HG03354 (cell line): ENCODE data around the gene BSND.

Experiments
- ATAC-seq: cut with Tn5 transposase; IDR thresholded peaks from one replicate; pipeline ENCODE4 v1.9.1; 2021; ENCODE audit warnings: mild to moderate bottlenecking; ENCODE audit not compliant: unreplicated experiment, poor library complexity, severe bottlenecking

The BSND gene

GRCh38 chr1:54989473-54989872 is 9.3 kb upstream of the BSND start:
- no peak for ATAC-seq

- no peak for ATAC-seq
These were observed 8.5 kb upstream of the BSND start for GRCh38 chr1:54989968-54990810.

- no peak for ATAC-seq
These were observed 7.8 kb upstream of the BSND start for GRCh38 chr1:54990916-54991315.

GRCh38 chr1:54991939-54992338 is 6.8 kb upstream of the BSND start:
- no peak for ATAC-seq

GRCh38 chr1:54993140-54993539 is 5.6 kb upstream of the BSND start:
- no peak for ATAC-seq

GRCh38 chr1:54994355-54994990 is 4.3 kb upstream of the BSND start:
- no peak for ATAC-seq

GRCh38 chr1:54995013-54995760 is 3.5 kb upstream of the BSND start:
- no peak for ATAC-seq

GRCh38 chr1:54995835-54996234 is 2.9 kb upstream of the BSND start:
- ATAC-seq = no peak

GRCh38 chr1:54996359-54996868 is 2.3 kb upstream of the BSND start:
- ATAC-seq = peak; percentile 90

GRCh38 chr1:54996869-54997710 is 1.6 kb upstream of the BSND start:
- no peak for ATAC-seq

- no peak for ATAC-seq
These were observed 1.1 kb upstream of the BSND start for GRCh38 chr1:54997711-54997986.

GRCh38 chr1:54998100-54998499 is 633 bp upstream of the BSND start:
- no peak for ATAC-seq

- ATAC-seq = no peak
These were observed 1.7 kb downstream of the BSND start for GRCh38 chr1:55000110-55001085.

GRCh38 chr1:55001311-55001710 is 2.6 kb downstream of the BSND start:
- no peak for ATAC-seq

- ATAC-seq = no peak
These were observed 4.0 kb downstream of the BSND start for GRCh38 chr1:55002686-55003085.

GRCh38 chr1:55005351-55006140 is 6.8 kb downstream of the BSND start:
- ATAC-seq = no peak

GRCh38 chr1:55006931-55007330 is 8.2 kb downstream of the BSND start:
- no peak for ATAC-seq

- ATAC-seq = no peak
These were observed 8.9 kb downstream of the BSND start for GRCh38 chr1:55007625-55008024.
